ENCODE results near the gene ARL14EP. TPM values are rescaled to one million over a fixed set of nuclear protein-coding genes. Genes with fewer than 3 reads are reported as not detected.

Gene ARL14EP
- total RNA-seq, 1 donor from 2014 or later, result 32.8 TPM

DNA sequence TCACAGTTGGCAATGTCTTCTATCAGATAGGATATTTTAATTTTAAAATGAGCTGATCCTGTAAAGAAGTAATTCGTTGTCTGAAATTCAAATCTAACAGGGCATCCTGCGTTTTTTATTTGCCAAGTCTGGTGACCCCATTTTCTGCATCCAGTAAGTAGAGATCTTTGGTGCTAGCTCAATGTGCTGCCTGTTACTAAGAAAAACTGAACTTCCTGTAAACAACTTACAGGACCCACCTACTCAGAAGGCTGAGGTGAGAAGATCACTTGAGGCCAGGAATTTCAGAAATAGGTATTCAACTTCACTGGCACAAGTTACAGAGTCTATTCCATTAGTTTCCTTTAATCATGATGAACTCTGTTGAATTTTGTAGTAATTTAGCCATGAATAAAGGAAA, 4.0 kb downstream of the ARL14EP start:
- TF ChIP-seq, protein P1, sequence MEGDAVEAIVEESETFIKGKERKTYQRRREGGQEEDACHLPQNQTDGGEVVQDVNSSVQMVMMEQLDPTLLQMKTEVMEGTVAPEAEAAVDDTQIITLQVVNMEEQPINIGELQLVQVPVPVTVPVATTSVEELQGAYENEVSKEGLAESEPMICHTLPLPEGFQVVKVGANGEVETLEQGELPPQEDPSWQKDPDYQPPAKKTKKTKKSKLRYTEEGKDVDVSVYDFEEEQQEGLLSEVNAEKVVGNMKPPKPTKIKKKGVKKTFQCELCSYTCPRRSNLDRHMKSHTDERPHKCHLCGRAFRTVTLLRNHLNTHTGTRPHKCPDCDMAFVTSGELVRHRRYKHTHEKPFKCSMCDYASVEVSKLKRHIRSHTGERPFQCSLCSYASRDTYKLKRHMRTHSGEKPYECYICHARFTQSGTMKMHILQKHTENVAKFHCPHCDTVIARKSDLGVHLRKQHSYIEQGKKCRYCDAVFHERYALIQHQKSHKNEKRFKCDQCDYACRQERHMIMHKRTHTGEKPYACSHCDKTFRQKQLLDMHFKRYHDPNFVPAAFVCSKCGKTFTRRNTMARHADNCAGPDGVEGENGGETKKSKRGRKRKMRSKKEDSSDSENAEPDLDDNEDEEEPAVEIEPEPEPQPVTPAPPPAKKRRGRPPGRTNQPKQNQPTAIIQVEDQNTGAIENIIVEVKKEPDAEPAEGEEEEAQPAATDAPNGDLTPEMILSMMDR (IDR thresholded peaks at IDR 0.05; ENCODE audit: unreplicated experiment), result no peak
- Mint-ChIP-seq H3K27ac (no peak overlapping the region), H3K27me3 (ENCODE audit: low read depth) (no peaks in the 10 kb centered on the region), H3K36me3 (peaks cover 8% of the 10 kb centered on the region), H3K4me3 (no peak overlapping the region), H3K9me3 (no peaks in the 10 kb centered on the region), H3K4me1 (peaks cover 53% of the 10 kb centered on the region)
- DNase-seq (ENCODE audit: low spot score in 2 of 2, unreplicated experiment in 2 of 2), result no peak

DNA sequence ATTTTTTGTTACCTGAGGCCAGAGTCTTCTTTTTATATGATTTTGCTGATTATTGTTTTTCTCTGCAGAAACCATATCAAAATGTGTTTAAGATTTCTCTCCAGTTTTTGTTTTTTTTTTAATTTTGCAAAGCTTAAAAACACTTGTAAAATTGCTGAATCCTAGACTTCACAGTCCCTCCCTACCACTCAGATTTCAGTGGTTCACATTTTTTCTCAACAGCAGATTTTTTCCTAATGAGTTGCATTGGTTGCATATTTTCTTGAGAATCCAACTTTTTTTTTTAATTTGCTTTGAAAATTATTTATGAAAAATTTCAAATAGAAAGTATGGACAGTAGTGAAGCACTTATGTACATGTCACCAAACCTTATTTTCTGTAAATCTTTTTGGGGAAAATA, 5.8 kb downstream of the ARL14EP start:
- DNase-seq (ENCODE audit: low spot score in 2 of 2, unreplicated experiment in 2 of 2), result no peak
- TF ChIP-seq, protein P1 (IDR thresholded peaks at IDR 0.05; ENCODE audit: unreplicated experiment), result no peak
- H3K27me3 Mint-ChIP-seq (ENCODE audit: low read depth), result no peaks in the 10 kb centered on the region
- H3K36me3 Mint-ChIP-seq, result peaks cover 17% of the 10 kb centered on the region
- peak overlapping the region; percentile 70 for H3K27ac Mint-ChIP-seq
- no peak overlapping the region for H3K4me3 Mint-ChIP-seq
- H3K4me1 Mint-ChIP-seq, result peaks cover 44% of the 10 kb centered on the region
- H3K9me3 Mint-ChIP-seq, result no peaks in the 10 kb centered on the region

DNA sequence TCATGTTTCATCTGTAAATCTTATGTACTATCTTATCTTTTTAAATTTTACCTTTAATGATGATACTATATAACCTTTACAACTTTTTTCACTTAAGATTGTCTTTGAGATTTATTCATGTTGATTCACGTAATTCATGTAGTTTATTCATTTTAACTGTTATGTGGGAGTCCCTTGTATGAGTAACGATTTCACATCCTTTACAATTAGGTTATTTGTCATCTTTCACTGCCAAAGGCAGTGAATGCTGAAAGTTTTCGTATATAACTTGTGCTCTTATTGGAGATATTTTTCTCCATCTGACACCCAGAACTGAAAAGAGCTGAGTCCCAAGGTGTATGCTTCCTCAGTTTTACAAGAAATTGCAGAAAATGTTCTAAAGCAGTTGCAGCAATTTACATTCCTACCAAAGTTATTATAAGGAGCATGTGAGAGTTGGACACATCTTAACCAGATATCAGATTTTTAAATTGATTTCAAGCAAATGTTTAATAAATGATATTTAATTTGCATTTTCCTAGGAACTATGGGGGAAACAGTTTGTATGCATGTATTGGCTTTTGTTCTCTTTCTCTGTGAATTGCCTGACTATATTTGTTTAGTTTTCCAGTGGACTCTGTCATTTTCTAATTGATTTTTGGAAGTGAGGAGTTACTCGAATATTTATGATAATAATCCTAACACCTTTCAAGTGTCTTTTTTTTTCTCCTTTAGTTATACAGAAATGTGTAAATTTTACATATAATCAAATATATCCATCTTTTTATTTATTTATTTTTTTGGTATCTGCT, 6.4 kb downstream of the ARL14EP start:
- no peaks in the 10 kb centered on the region for H3K27me3 Mint-ChIP-seq (ENCODE audit: low read depth)
- TF ChIP-seq, protein P1 (IDR thresholded peaks at IDR 0.05; ENCODE audit: unreplicated experiment), result no peak
- H3K4me3 Mint-ChIP-seq, result no peak overlapping the region
- no peak for DNase-seq (ENCODE audit: low spot score in 2 of 2, unreplicated experiment in 2 of 2)
- H3K9me3 Mint-ChIP-seq, result no peaks in the 10 kb centered on the region
- H3K27ac Mint-ChIP-seq, result no peak overlapping the region
- H3K4me1 Mint-ChIP-seq, result peaks cover 40% of the 10 kb centered on the region
- peaks cover 20% of the 10 kb centered on the region for H3K36me3 Mint-ChIP-seq

DNA sequence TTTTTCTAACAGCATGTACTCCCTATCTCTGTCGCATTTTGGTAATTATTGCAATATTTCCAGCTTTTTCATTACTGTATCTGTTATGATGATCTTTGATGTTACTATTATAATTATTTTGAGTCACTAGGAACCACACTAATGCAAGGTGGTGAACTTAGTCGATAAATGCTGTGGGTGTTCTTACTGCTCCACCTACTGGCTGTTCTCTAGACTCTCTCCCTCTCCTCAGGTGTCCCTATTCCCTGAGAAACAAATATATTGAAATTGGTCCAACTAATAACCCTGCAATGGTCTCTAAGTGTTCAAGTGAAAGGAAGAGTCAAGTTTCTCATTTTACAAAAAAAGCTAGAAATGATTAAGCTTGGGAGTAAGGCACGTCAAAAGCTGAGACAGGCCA, 10.5 kb downstream of the ARL14EP start:
- TF ChIP-seq, protein P1 (IDR thresholded peaks at IDR 0.05; ENCODE audit: unreplicated experiment), result peak; percentile 35
- Mint-ChIP-seq H3K4me3 (no peak overlapping the region), H3K4me1 (peaks cover 23% of the 10 kb centered on the region), H3K36me3 (peaks cover 37% of the 10 kb centered on the region), H3K9me3 (no peaks in the 10 kb centered on the region), H3K27me3 (ENCODE audit: low read depth) (no peaks in the 10 kb centered on the region), H3K27ac (no peak overlapping the region)
- no peak for DNase-seq (ENCODE audit: low spot score in 2 of 2, unreplicated experiment in 2 of 2)

DNA sequence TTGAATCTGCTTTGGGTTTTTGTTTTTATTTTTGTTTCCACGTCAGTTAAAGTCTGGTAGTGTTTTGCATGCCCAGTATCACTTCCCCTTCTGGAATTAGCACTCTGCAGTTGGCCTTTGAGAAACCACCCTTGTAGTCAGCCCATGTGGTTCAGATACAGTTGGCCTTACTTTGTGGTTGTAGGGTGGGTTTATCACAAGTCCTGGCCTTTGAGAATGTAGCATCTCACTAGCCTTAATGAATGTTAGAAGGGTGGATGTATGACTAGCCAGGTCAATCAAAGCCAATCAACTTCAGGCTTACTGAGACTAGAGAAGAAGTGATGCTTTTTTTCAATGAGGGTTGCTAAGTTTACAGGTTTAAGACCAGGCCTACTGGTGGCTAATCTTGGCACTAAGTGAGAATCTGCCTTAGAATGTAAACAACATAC, 19.8 kb downstream of the ARL14EP start:
- H3K27ac Mint-ChIP-seq, result no peak overlapping the region
- TF ChIP-seq, protein P1 (IDR thresholded peaks at IDR 0.05; ENCODE audit: unreplicated experiment), result no peak
- peaks cover 22% of the 10 kb centered on the region for H3K36me3 Mint-ChIP-seq
- H3K4me3 Mint-ChIP-seq, result no peak overlapping the region
- H3K27me3 Mint-ChIP-seq (ENCODE audit: low read depth), result no peaks in the 10 kb centered on the region
- H3K9me3 Mint-ChIP-seq, result peaks cover 11% of the 10 kb centered on the region
- no peak for DNase-seq (ENCODE audit: low spot score in 2 of 2, unreplicated experiment in 2 of 2)
- peaks cover 3% of the 10 kb centered on the region for H3K4me1 Mint-ChIP-seq

Data from mesothelial cell of epicardium (in vitro differentiated cells).